Measurements from ENCODE around the gene PMM2. TPM values are rescaled to one million over a fixed set of nuclear protein-coding genes. Genes with fewer than 3 reads are reported as not detected.

Gene PMM2
- total and polyA plus RNA-seq, 2 donors (not counting 1 experiment from before 2014, with no cell fraction given), result 15.8 to 47.5 TPM

DNA sequence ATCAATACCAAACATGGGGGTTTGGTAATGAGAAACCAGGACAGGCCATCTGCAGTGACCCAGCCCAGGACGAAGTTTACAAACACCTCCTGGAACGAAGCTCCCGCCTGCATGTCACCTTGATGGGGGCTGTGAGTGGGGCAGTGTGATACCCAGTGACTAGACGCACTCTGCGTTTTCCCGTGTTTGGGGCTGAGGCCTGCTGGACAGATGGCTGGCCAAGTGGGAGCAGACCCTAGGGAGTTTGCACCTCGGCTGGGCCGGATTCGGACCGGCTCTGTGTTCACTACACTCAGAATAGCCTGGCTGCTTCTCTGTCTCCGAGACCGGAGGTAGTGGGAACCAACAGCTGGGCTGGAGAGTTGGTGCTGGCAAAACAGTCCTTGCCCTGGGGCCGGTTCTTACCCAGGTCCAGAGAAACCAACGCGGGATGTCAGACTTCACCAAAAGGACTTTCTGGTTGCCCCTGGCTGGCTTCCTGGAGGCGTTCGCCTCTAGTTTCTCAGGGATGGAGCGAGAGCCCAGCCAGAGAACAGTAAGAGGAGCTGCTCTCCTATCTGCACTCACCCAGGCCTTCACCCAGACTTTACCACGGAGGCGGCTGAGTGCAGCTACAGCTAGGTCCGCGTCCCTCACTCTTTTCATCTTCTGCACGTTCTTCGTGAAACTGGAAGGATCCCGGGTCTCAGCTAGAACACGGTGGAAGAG lies 50.7 kb downstream of the PMM2 start:
- DNase-seq (no peak), ATAC-seq (ENCODE audit: low read depth) (no peak)
- no peak overlapping the region for H3K9ac ChIP-seq (ENCODE audit: low read length)
- ChIA-PET CTCF (no interaction called here), POLR2A (no interaction called here)
- Mint-ChIP-seq H3K27me3 (no peaks in the 10 kb centered on the region), H3K27ac (no peak overlapping the region), H3K4me1 (peaks cover 16% of the 10 kb centered on the region), H3K9me3 (ENCODE audit: insufficient read depth) (no peaks in the 10 kb centered on the region), H3K4me3 (no peak overlapping the region)
- H3K79me2 ChIP-seq (ENCODE audit: control insufficient read depth, insufficient read depth, low read length), result no peaks in the 10 kb centered on the region
- H3K4me3 ChIP-seq (ENCODE audit: control extremely low read depth in 1 of 5, extremely low read depth in 1 of 5, insufficient read depth in 1 of 5, low read depth in 2 of 5, low read length in 4 of 5), result no peak overlapping the region
- H3K9me3 ChIP-seq (ENCODE audit: control extremely low read depth in 1 of 3, control insufficient read depth in 2 of 3, insufficient read depth in 1 of 3, low read length in 2 of 3), result no peaks in the 10 kb centered on the region
- H3K4me1 ChIP-seq (ENCODE audit: control insufficient read depth in 2 of 2, insufficient read depth in 2 of 2, low read length in 2 of 2), result peaks cover 7 to 9% of the 10 kb centered on the region in 2 donors
- WGBS (ENCODE audit: insufficient coverage), result 97% methylated on average over 24 of the region's 26 CpGs
- peaks cover 0 to 17% of the 10 kb centered on the region in 2 experiments for H3K36me3 ChIP-seq (replicated peaks in 1 of 2; ENCODE audit: control extremely low read depth in 1 of 2, control insufficient read depth in 1 of 2, extremely low read depth in 1 of 2, insufficient read depth in 2 of 2, low read length in 1 of 2)
- TF ChIP-seq, protein P1, sequence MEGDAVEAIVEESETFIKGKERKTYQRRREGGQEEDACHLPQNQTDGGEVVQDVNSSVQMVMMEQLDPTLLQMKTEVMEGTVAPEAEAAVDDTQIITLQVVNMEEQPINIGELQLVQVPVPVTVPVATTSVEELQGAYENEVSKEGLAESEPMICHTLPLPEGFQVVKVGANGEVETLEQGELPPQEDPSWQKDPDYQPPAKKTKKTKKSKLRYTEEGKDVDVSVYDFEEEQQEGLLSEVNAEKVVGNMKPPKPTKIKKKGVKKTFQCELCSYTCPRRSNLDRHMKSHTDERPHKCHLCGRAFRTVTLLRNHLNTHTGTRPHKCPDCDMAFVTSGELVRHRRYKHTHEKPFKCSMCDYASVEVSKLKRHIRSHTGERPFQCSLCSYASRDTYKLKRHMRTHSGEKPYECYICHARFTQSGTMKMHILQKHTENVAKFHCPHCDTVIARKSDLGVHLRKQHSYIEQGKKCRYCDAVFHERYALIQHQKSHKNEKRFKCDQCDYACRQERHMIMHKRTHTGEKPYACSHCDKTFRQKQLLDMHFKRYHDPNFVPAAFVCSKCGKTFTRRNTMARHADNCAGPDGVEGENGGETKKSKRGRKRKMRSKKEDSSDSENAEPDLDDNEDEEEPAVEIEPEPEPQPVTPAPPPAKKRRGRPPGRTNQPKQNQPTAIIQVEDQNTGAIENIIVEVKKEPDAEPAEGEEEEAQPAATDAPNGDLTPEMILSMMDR (IDR thresholded peaks at IDR 0.05), result no peak
- TF ChIP-seq EZH2 (IDR thresholded peaks at IDR 0.05; ENCODE audit: borderline replicate concordance, insufficient read depth, low read depth, low read length, poor library complexity, severe bottlenecking), result no peak
- H3K27ac ChIP-seq (ENCODE audit: low read length in 2 of 2), result no peak overlapping the region
- no peak overlapping the region for H2AFZ ChIP-seq (ENCODE audit: insufficient read depth, low read depth, low read length, poor library complexity, severe bottlenecking)
- no peak overlapping the region for H3K4me2 ChIP-seq (replicated peaks; ENCODE audit: low read depth, low read length, poor library complexity, severe bottlenecking)
- intact Hi-C loops (cut with micrococcal nuclease), result no loop called here
- peaks cover 12% of the 10 kb centered on the region for H4K20me1 ChIP-seq (ENCODE audit: control insufficient read depth, insufficient read depth, low read length, poor library complexity, severe bottlenecking)
- H3K27me3 ChIP-seq (replicated peaks in 1 of 4; ENCODE audit: control extremely low read depth in 1 of 4, control insufficient read depth in 3 of 4, insufficient read depth in 4 of 4, low read length in 3 of 4), result no peaks in the 10 kb centered on the region

DNA sequence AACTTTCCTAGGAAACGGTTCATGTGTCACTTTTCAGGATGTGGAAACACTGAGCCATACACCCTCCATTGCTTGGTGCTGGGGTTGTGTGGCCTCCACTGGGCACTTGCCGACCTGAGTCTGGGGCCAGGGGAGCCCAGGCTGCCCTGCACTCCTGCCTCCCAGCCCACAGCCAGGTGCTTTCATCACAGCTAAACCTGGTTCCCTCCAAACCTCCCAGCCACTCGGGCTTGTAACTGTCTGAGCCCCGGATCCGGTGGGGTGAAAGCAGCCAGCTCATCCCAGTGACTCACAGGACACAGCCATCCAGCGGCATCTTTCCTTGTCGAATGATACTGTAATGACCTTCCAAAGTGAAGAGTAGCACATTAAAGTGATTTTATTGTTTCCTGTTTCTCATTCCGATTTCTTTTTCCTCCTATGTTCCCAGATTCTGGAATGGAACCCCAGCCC lies 51.3 kb downstream of the PMM2 start:
- Histone ChIP-seq H3K27ac (ENCODE audit: low read length in 2 of 2) (no peak overlapping the region), H3K27me3 (replicated peaks in 1 of 4; ENCODE audit: control extremely low read depth in 1 of 4, control insufficient read depth in 3 of 4, insufficient read depth in 4 of 4, low read length in 3 of 4) (no peaks in the 10 kb centered on the region), H3K9me3 (ENCODE audit: control extremely low read depth in 1 of 3, control insufficient read depth in 2 of 3, insufficient read depth in 1 of 3, low read length in 2 of 3) (no peaks in the 10 kb centered on the region), H3K4me1 (ENCODE audit: control insufficient read depth in 2 of 2, insufficient read depth in 2 of 2, low read length in 2 of 2) (peaks cover 7 to 9% of the 10 kb centered on the region in 2 donors), H3K36me3 (replicated peaks in 1 of 2; ENCODE audit: control extremely low read depth in 1 of 2, control insufficient read depth in 1 of 2, extremely low read depth in 1 of 2, insufficient read depth in 2 of 2, low read length in 1 of 2) (peaks cover 0 to 19% of the 10 kb centered on the region in 2 experiments), H3K9ac (ENCODE audit: low read length) (no peak overlapping the region), H3K4me2 (replicated peaks; ENCODE audit: low read depth, low read length, poor library complexity, severe bottlenecking) (no peak overlapping the region), H3K79me2 (ENCODE audit: control insufficient read depth, insufficient read depth, low read length) (no peaks in the 10 kb centered on the region), H4K20me1 (ENCODE audit: control insufficient read depth, insufficient read depth, low read length, poor library complexity, severe bottlenecking) (peaks cover 12% of the 10 kb centered on the region), H2AFZ (ENCODE audit: insufficient read depth, low read depth, low read length, poor library complexity, severe bottlenecking) (no peak overlapping the region), H3K4me3 (ENCODE audit: control extremely low read depth in 1 of 5, extremely low read depth in 1 of 5, insufficient read depth in 1 of 5, low read depth in 2 of 5, low read length in 4 of 5) (no peak overlapping the region)
- no peak for TF ChIP-seq EZH2 (IDR thresholded peaks at IDR 0.05; ENCODE audit: borderline replicate concordance, insufficient read depth, low read depth, low read length, poor library complexity, severe bottlenecking)
- TF ChIP-seq, protein P1 (IDR thresholded peaks at IDR 0.05), result no peak
- H3K27ac Mint-ChIP-seq, result no peak overlapping the region
- H3K9me3 Mint-ChIP-seq (ENCODE audit: insufficient read depth), result no peaks in the 10 kb centered on the region
- peaks cover 16% of the 10 kb centered on the region for H3K4me1 Mint-ChIP-seq
- ATAC-seq (ENCODE audit: low read depth), result no peak
- ChIA-PET CTCF (no interaction called here), POLR2A (no interaction called here)
- 98% methylated on average over 7 of the region's 8 CpGs for WGBS (ENCODE audit: insufficient coverage)
- H3K27me3 Mint-ChIP-seq, result no peaks in the 10 kb centered on the region
- H3K4me3 Mint-ChIP-seq, result no peak overlapping the region
- intact Hi-C loops (cut with micrococcal nuclease), result no loop called here
- DNase-seq, result no peak

Data from B cell (primary cell).